HL-60 (cell line): ENCODE results near the gene POM121C.
"Not testable (repeated sequence)": the region's sequence is repeated elsewhere in the genome, so short reads cannot be mapped to it uniquely, and the experiment has no call there.

ENCODE experiments used
- GABPA ChIP-seq: IDR thresholded peaks from 2 replicates; pipeline ENCODE4 v1.6.1; 2012; ENCODE audit warnings: low read depth
- TF ChIP-seq, protein P1 (sequence below): IDR thresholded peaks from one replicate; pipeline ENCODE4 v1.5.1; 2011; ENCODE audit warnings: low read length, control low read depth, inconsistent platforms; ENCODE audit not compliant: insufficient read depth

- TF ChIP-seq GABPA, result not testable (repeated sequence)
- TF ChIP-seq, protein P1, sequence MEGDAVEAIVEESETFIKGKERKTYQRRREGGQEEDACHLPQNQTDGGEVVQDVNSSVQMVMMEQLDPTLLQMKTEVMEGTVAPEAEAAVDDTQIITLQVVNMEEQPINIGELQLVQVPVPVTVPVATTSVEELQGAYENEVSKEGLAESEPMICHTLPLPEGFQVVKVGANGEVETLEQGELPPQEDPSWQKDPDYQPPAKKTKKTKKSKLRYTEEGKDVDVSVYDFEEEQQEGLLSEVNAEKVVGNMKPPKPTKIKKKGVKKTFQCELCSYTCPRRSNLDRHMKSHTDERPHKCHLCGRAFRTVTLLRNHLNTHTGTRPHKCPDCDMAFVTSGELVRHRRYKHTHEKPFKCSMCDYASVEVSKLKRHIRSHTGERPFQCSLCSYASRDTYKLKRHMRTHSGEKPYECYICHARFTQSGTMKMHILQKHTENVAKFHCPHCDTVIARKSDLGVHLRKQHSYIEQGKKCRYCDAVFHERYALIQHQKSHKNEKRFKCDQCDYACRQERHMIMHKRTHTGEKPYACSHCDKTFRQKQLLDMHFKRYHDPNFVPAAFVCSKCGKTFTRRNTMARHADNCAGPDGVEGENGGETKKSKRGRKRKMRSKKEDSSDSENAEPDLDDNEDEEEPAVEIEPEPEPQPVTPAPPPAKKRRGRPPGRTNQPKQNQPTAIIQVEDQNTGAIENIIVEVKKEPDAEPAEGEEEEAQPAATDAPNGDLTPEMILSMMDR, result not testable (repeated sequence)
Observed at GRCh38 chr7:75442465-75443111, 43.5 kb downstream of the POM121C start.
